ENCODE measurements around the gene KISS1R. TPM values are rescaled to one million over a fixed set of nuclear protein-coding genes. Genes with fewer than 3 reads are reported as not detected.

Gene KISS1R
- total and polyA plus RNA-seq, 4 donors: not detected

DNA sequence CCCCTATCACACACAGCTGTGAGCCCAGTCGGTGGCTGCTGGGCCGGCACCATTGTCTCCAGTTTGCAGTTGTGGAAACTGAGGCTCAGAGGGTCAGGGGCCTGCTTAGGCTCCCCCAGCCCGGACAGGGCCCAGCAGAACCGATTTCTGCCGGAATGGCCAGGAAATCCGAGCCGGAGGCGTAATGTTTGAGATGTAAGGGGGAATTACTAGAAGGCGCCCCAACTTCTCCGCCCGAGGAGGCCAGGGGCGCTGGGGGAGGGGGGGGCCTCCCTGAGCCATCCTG is 962 bp downstream of the KISS1R start:
- H3K4me3 ChIP-seq (ENCODE audit: low read depth in 1 of 3, low read length in 3 of 3): no peak overlapping the region
- no peak overlapping the region for H3K27ac ChIP-seq (ENCODE audit: low read depth in 1 of 2, low read length in 2 of 2)
- peaks cover 0 to 32% (median 16%) of the 10 kb centered on the region in 4 donors for H3K4me1 ChIP-seq (ENCODE audit: control insufficient read depth in 4 of 4, insufficient read depth in 4 of 4, low read length in 3 of 4)
- H3K9me3 ChIP-seq (ENCODE audit: control insufficient read depth in 4 of 4, low read length in 3 of 4): no peaks in the 10 kb centered on the region
- no peak overlapping the region for H3K9ac ChIP-seq (ENCODE audit: low read depth in 1 of 2, low read length in 2 of 2)
- DNase-seq (ENCODE audit: low spot score): no peak
- no peaks in the 10 kb centered on the region for H3K36me3 ChIP-seq (ENCODE audit: control insufficient read depth in 4 of 4, insufficient read depth in 3 of 4, low read depth in 1 of 4, low read length in 3 of 4)
- TF ChIP-seq SP1 (IDR thresholded peaks at IDR 0.05) (no peak), FOXA1 (IDR thresholded peaks at IDR 0.05) (no peak), YY1 (IDR thresholded peaks at IDR 0.05) (no peak), TAF1 (conservative IDR thresholded peaks at IDR 0.05) (no peak), RAD21 (IDR thresholded peaks at IDR 0.05) (no peak)
- TF ChIP-seq, protein P1, sequence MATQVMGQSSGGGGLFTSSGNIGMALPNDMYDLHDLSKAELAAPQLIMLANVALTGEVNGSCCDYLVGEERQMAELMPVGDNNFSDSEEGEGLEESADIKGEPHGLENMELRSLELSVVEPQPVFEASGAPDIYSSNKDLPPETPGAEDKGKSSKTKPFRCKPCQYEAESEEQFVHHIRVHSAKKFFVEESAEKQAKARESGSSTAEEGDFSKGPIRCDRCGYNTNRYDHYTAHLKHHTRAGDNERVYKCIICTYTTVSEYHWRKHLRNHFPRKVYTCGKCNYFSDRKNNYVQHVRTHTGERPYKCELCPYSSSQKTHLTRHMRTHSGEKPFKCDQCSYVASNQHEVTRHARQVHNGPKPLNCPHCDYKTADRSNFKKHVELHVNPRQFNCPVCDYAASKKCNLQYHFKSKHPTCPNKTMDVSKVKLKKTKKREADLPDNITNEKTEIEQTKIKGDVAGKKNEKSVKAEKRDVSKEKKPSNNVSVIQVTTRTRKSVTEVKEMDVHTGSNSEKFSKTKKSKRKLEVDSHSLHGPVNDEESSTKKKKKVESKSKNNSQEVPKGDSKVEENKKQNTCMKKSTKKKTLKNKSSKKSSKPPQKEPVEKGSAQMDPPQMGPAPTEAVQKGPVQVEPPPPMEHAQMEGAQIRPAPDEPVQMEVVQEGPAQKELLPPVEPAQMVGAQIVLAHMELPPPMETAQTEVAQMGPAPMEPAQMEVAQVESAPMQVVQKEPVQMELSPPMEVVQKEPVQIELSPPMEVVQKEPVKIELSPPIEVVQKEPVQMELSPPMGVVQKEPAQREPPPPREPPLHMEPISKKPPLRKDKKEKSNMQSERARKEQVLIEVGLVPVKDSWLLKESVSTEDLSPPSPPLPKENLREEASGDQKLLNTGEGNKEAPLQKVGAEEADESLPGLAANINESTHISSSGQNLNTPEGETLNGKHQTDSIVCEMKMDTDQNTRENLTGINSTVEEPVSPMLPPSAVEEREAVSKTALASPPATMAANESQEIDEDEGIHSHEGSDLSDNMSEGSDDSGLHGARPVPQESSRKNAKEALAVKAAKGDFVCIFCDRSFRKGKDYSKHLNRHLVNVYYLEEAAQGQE (IDR thresholded peaks at IDR 0.05): no peak
- TF ChIP-seq, protein P2, sequence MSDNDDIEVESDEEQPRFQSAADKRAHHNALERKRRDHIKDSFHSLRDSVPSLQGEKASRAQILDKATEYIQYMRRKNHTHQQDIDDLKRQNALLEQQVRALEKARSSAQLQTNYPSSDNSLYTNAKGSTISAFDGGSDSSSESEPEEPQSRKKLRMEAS (IDR thresholded peaks at IDR 0.05): no peak
- peaks cover 0 to 15% (median 3%) of the 10 kb centered on the region in 4 donors for H3K27me3 ChIP-seq (ENCODE audit: control insufficient read depth in 4 of 4, insufficient read depth in 4 of 4, low read length in 3 of 4)
- 8% methylated on average over 12 of the region's 12 CpGs for WGBS

DNA sequence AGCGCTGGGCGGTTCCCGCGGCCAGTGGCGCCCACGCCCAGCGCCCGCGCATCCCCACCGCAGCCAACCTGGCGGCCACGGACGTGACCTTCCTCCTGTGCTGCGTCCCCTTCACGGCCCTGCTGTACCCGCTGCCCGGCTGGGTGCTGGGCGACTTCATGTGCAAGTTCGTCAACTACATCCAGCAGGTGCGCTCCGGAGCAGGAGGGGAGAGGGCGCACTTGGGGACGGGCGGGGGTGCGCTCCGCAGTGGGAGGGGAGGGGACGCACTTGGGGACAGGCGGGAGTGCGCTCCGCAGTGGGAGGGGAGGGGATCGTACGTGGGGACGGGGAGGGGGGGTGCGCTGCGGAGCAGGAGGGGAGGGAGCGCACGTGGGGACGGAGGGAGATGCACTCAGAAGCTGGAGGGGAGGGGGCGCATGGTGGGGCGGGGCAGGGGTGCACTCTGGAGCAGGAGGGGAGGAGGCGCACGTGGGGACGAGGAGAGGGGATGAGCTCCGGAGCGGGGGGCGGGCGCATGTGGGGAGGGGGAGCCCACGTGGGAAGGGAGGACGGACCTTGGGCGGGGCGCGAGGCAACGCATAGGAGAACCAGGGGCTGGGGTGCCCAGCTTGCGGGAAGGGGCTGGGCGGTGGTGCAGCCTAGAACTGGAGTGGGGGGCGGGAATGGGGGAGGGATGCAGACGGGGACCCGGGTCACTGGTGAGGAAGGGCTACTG is 1.5 kb downstream of the KISS1R start:
- TF ChIP-seq HNF4G (IDR thresholded peaks at IDR 0.05) (no peak), FOXA2 (IDR thresholded peaks at IDR 0.05) (no peak)
- TF ChIP-seq, protein P3, sequence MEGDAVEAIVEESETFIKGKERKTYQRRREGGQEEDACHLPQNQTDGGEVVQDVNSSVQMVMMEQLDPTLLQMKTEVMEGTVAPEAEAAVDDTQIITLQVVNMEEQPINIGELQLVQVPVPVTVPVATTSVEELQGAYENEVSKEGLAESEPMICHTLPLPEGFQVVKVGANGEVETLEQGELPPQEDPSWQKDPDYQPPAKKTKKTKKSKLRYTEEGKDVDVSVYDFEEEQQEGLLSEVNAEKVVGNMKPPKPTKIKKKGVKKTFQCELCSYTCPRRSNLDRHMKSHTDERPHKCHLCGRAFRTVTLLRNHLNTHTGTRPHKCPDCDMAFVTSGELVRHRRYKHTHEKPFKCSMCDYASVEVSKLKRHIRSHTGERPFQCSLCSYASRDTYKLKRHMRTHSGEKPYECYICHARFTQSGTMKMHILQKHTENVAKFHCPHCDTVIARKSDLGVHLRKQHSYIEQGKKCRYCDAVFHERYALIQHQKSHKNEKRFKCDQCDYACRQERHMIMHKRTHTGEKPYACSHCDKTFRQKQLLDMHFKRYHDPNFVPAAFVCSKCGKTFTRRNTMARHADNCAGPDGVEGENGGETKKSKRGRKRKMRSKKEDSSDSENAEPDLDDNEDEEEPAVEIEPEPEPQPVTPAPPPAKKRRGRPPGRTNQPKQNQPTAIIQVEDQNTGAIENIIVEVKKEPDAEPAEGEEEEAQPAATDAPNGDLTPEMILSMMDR (IDR thresholded peaks at IDR 0.05; ENCODE audit: low read depth, low read length, missing input control): no peak
- Histone ChIP-seq H3K4me1 (ENCODE audit: control insufficient read depth in 4 of 4, insufficient read depth in 4 of 4, low read length in 3 of 4) (peaks cover 0 to 29% (median 14%) of the 10 kb centered on the region in 4 donors), H3K9me3 (ENCODE audit: control insufficient read depth in 4 of 4, low read length in 3 of 4) (no peaks in the 10 kb centered on the region), H3K27ac (ENCODE audit: low read depth in 1 of 2, low read length in 2 of 2) (no peak overlapping the region), H3K4me3 (ENCODE audit: low read depth in 1 of 3, low read length in 3 of 3) (no peak overlapping the region), H3K36me3 (ENCODE audit: control insufficient read depth in 4 of 4, insufficient read depth in 3 of 4, low read depth in 1 of 4, low read length in 3 of 4) (no peaks in the 10 kb centered on the region), H3K9ac (ENCODE audit: low read depth in 1 of 2, low read length in 2 of 2) (no peak overlapping the region), H3K27me3 (ENCODE audit: control insufficient read depth in 4 of 4, insufficient read depth in 4 of 4, low read length in 3 of 4) (peaks cover 0 to 15% (median 3%) of the 10 kb centered on the region in 4 donors)
- WGBS: 5% methylated on average over 58 of the region's 58 CpGs
- DNase-seq (ENCODE audit: low spot score): no peak

DNA sequence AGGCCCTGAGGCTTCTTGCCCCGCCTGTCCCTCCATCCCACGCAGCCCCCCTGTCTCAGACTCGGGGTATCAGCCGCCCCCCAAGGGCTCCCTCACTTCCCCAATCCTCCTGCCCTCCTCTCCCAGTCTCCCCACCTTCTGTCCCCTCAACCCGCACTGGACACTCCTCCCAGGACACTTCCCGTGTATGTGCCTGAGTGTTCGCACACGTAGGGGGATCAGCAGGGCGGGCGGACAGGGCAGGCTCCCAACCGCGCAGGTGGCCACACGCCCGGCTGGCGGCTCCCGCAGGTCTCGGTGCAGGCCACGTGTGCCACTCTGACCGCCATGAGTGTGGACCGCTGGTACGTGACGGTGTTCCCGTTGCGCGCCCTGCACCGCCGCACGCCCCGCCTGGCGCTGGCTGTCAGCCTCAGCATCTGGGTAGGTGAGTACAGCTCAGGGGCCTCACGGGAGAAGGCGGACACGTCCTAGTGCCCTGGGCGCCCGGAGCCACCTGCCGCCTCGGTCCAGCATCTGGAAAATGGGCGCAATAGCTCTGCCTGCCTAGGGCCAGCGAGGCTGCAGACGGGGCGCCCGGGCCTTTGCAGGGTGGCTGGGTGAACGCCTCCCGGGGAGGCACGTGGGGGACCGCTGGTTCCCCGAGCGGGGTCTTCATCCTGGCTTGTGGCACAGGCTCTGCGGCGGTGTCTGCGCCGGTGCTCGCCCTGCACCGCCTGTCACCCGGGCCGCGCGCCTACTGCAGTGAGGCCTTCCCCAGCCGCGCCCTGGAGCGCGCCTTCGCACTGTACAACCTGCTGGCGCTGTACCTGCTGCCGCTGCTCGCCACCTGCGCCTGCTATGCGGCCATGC is 2.3 kb downstream of the KISS1R start:
- no peak overlapping the region for H3K9ac ChIP-seq (ENCODE audit: low read depth in 1 of 2, low read length in 2 of 2)
- H3K4me1 ChIP-seq (ENCODE audit: control insufficient read depth in 4 of 4, insufficient read depth in 4 of 4, low read length in 3 of 4): peaks cover 0 to 29% (median 14%) of the 10 kb centered on the region in 4 donors
- no peak overlapping the region for H3K27ac ChIP-seq (ENCODE audit: low read depth in 1 of 2, low read length in 2 of 2)
- peaks cover 0 to 15% (median 3%) of the 10 kb centered on the region in 4 donors for H3K27me3 ChIP-seq (ENCODE audit: control insufficient read depth in 4 of 4, insufficient read depth in 4 of 4, low read length in 3 of 4)
- H3K36me3 ChIP-seq (ENCODE audit: control insufficient read depth in 4 of 4, insufficient read depth in 3 of 4, low read depth in 1 of 4, low read length in 3 of 4): no peaks in the 10 kb centered on the region
- peak overlapping the region in 1 of 3 donors; percentile 25 for H3K4me3 ChIP-seq (ENCODE audit: low read depth in 1 of 3, low read length in 3 of 3)
- H3K9me3 ChIP-seq (ENCODE audit: control insufficient read depth in 4 of 4, low read length in 3 of 4): no peaks in the 10 kb centered on the region
- no peak for DNase-seq (ENCODE audit: low spot score)
- WGBS: 4% methylated on average over 68 of the region's 68 CpGs
- TF ChIP-seq RXRA (IDR thresholded peaks at IDR 0.05) (no peak), TAF1 (conservative IDR thresholded peaks at IDR 0.05) (no peak), RAD21 (IDR thresholded peaks at IDR 0.05) (no peak), SP1 (IDR thresholded peaks at IDR 0.05) (no peak), HNF4G (IDR thresholded peaks at IDR 0.05) (no peak), YY1 (IDR thresholded peaks at IDR 0.05) (no peak), FOXA1 (IDR thresholded peaks at IDR 0.05) (no peak), EGR1 (IDR thresholded peaks at IDR 0.05; ENCODE audit: low read depth in 2 of 2) (no peak), HNF4A (conservative IDR thresholded peaks at IDR 0.05) (no peak), JUND (IDR thresholded peaks at IDR 0.05) (no peak)
- TF ChIP-seq, protein P4, sequence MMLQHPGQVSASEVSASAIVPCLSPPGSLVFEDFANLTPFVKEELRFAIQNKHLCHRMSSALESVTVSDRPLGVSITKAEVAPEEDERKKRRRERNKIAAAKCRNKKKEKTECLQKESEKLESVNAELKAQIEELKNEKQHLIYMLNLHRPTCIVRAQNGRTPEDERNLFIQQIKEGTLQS (IDR thresholded peaks at IDR 0.05): no peak
- TF ChIP-seq, protein P3 (IDR thresholded peaks at IDR 0.05; ENCODE audit: low read depth, low read length, missing input control): no peak

Data from liver (tissue), 9 donors.